ENCODE measurements around the gene FHIT.
"Not testable (repeated sequence)": the region's sequence is repeated elsewhere in the genome, so short reads cannot be mapped to it uniquely, and the experiment has no call there.

FHIT gene

DNA sequence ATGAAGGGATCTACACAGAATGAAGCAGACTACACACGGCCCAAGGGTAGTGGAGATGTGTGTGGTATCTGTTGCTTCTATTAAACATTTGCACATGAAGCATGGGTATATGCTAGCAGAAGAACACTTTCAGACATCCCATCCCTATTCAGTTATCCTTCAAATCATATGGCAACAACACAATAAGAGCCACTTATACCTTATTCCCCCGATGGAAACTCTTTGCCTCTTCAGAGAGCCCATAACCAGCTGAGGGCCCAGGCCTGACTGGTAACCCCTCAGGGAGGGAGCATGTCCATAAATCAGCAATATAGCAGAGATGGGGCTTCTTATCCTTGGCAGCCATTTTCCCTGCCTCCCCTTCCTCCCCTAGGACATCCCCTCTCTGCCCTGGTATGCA lies 210.6 kb downstream of the FHIT start:
- no peaks in the 10 kb centered on the region for H3K36me3 ChIP-seq (ENCODE audit: insufficient read depth, low read length)
- H3K27ac ChIP-seq (ENCODE audit: low read depth, low read length) = no peak overlapping the region
- H3K4me3 ChIP-seq (ENCODE audit: low read depth, low read length) = no peak overlapping the region
- no peak overlapping the region for H2AFZ ChIP-seq (ENCODE audit: low read length, unreplicated experiment)
- no peaks in the 10 kb centered on the region for H3K4me1 ChIP-seq (ENCODE audit: control insufficient read depth, insufficient read depth, low read length, unreplicated experiment)
- no peaks in the 10 kb centered on the region for H3K79me2 ChIP-seq (ENCODE audit: control insufficient read depth, insufficient read depth, low read length, unreplicated experiment)
- no peaks in the 10 kb centered on the region for H3K27me3 ChIP-seq (ENCODE audit: insufficient read depth, low read length)

DNA sequence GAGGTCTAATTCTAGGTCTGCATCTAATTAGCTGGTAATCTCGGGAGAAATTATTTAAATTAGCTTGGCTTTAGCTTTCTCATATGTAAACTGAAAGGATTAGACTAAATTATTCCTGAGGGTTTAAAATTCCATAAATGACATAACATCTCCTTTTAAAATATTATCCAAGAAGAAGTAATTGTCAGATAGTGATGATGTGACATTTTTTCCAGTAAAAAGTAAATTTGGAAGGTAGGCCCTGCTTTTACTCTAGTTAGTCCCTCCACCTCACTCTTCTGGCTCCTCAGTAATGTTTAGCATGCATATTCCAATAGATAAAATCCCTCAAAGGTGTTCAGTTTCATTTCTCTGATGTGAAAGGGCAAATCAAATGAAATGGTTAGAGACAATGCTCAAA lies 215.7 kb downstream of the FHIT start:
- Histone ChIP-seq H3K4me1 (ENCODE audit: control insufficient read depth, insufficient read depth, low read length, unreplicated experiment) (no peaks in the 10 kb centered on the region), H3K27ac (ENCODE audit: low read depth, low read length) (no peak overlapping the region), H3K36me3 (ENCODE audit: insufficient read depth, low read length) (no peaks in the 10 kb centered on the region), H2AFZ (ENCODE audit: low read length, unreplicated experiment) (no peak overlapping the region), H3K27me3 (ENCODE audit: insufficient read depth, low read length) (no peaks in the 10 kb centered on the region), H3K4me3 (ENCODE audit: low read depth, low read length) (no peak overlapping the region), H3K79me2 (ENCODE audit: control insufficient read depth, insufficient read depth, low read length, unreplicated experiment) (no peaks in the 10 kb centered on the region)

DNA sequence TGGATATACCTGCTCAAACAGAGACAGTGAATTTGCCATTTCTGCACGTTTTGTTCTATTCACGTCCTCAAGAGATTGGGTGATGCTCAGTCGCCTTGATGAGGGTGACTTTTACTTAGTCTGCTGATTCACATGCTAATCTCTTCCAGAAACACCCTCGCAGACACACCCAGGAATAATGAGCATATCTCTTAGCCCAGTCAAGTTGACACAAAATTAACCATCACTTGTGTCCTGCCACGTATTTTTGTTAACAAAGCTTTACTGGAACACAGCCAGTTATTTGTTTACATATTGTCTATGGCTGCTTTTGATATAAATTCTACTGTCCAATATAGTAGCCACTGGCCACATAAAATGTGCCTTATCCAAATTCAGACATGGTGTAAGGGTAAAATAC lies 218.3 kb downstream of the FHIT start:
- Histone ChIP-seq H2AFZ (ENCODE audit: low read length, unreplicated experiment) (no peak overlapping the region), H3K27ac (ENCODE audit: low read depth, low read length) (no peak overlapping the region), H3K4me3 (ENCODE audit: low read depth, low read length) (no peak overlapping the region)

DNA sequence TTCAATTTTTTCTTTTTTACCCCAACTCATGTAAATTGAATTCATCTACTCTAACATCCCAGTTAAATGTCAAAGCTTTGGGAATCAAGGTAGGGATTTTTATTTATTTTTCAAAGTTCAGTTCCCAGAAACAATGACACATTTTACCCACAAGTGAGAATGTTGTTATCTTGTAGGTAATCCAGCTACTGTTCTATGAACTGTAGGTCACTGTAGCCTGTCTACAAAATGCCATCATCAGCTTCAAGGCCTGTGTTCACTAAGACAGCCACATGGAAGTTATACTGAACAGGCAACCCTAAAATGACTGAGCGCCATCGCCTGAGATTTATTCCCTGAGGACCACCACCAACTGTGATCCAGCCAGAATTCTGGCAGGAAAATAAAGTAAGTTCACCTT lies 219.7 kb downstream of the FHIT start:
- H2AFZ ChIP-seq (ENCODE audit: low read length, unreplicated experiment) = no peak overlapping the region
- H3K27ac ChIP-seq (ENCODE audit: low read depth, low read length) = no peak overlapping the region
- no peaks in the 10 kb centered on the region for H3K27me3 ChIP-seq (ENCODE audit: insufficient read depth, low read length)
- no peaks in the 10 kb centered on the region for H3K4me1 ChIP-seq (ENCODE audit: control insufficient read depth, insufficient read depth, low read length, unreplicated experiment)
- no peaks in the 10 kb centered on the region for H3K36me3 ChIP-seq (ENCODE audit: insufficient read depth, low read length)
- H3K4me3 ChIP-seq (ENCODE audit: low read depth, low read length) = no peak overlapping the region
- no peaks in the 10 kb centered on the region for H3K79me2 ChIP-seq (ENCODE audit: control insufficient read depth, insufficient read depth, low read length, unreplicated experiment)

More for the DNA sequence above, 218.3 kb downstream of the FHIT start:
- Histone ChIP-seq H3K36me3 (ENCODE audit: insufficient read depth, low read length) (no peaks in the 10 kb centered on the region), H3K79me2 (ENCODE audit: control insufficient read depth, insufficient read depth, low read length, unreplicated experiment) (no peaks in the 10 kb centered on the region), H3K4me1 (ENCODE audit: control insufficient read depth, insufficient read depth, low read length, unreplicated experiment) (no peaks in the 10 kb centered on the region), H3K27me3 (ENCODE audit: insufficient read depth, low read length) (no peaks in the 10 kb centered on the region)

DNA sequence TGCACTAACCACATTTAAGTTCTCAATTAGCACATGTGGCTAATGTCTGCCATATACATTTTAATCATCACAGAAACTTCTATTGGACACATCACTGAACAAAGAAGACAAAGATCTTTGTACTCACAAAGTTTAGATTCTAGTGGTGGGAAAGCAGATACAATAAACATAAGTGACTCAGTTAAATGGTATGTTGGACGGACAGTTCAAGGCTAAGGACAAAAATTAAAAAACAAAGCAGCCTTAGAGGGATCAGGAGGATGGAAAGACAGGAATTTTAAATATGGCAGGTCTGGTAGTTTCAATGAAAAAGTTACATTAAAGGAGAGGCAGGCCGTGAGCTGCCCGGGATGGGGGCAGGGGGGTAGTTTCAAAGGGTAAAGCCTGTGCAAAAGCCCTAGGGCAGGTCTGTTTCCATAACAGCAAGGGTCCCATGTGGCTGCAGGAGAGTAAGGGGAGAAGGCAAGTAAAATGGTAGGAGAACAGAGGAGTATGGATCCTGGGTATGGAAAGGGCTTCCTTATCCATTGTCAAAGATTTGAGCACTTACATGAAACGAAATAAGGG lies 220.7 kb downstream of the FHIT start:
- Histone ChIP-seq H3K27ac (ENCODE audit: low read depth, low read length) (no peak overlapping the region), H3K4me1 (ENCODE audit: control insufficient read depth, insufficient read depth, low read length, unreplicated experiment) (no peaks in the 10 kb centered on the region), H3K36me3 (ENCODE audit: insufficient read depth, low read length) (no peaks in the 10 kb centered on the region), H3K27me3 (ENCODE audit: insufficient read depth, low read length) (no peaks in the 10 kb centered on the region), H3K79me2 (ENCODE audit: control insufficient read depth, insufficient read depth, low read length, unreplicated experiment) (no peaks in the 10 kb centered on the region), H2AFZ (ENCODE audit: low read length, unreplicated experiment) (no peak overlapping the region), H3K4me3 (ENCODE audit: low read depth, low read length) (no peak overlapping the region)

DNA sequence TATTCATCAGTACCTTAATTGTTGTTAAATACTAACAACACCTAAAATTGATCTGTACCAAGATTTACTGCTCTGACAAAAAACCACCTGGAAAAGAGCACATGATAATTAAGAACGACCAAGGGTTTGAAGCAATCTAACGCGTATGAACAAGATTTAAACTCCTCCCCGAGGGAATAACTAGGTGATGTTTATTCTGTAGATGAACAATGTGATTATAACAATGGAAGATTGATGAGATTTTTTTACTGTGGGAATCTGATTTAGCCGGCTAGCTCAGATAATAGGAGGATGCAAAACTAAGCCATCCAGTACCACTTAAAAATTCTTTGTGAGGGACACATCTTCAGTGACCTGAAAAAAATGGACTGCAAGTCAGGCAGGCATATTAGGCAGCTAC lies 222.1 kb downstream of the FHIT start:
- Histone ChIP-seq H3K36me3 (ENCODE audit: insufficient read depth, low read length) (no peaks in the 10 kb centered on the region), H3K79me2 (ENCODE audit: control insufficient read depth, insufficient read depth, low read length, unreplicated experiment) (no peaks in the 10 kb centered on the region), H2AFZ (ENCODE audit: low read length, unreplicated experiment) (no peak overlapping the region), H3K4me1 (ENCODE audit: control insufficient read depth, insufficient read depth, low read length, unreplicated experiment) (no peaks in the 10 kb centered on the region), H3K27me3 (ENCODE audit: insufficient read depth, low read length) (no peaks in the 10 kb centered on the region), H3K4me3 (ENCODE audit: low read depth, low read length) (no peak overlapping the region), H3K27ac (ENCODE audit: low read depth, low read length) (no peak overlapping the region)

DNA sequence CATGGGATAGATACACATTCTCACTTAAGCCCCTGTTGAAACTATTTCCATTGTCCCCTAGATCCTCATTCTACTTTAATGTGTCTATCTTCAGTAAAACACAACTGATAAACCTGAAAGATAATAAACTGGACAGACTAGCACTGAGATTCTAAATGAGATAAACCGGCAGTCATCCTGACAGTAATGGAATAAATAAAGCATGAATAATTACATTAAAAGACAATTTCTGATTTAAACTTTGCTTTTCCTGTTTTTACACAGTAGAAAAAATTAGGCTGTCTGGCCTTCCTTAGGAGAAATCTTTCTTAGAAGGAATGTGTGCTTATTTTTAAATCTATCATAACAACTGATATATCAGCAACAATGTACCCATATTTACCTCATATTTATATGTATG lies 232.4 kb downstream of the FHIT start:
- H3K27me3 ChIP-seq (ENCODE audit: insufficient read depth, low read length) = no peaks in the 10 kb centered on the region
- no peaks in the 10 kb centered on the region for H3K36me3 ChIP-seq (ENCODE audit: insufficient read depth, low read length)
- H3K4me1 ChIP-seq (ENCODE audit: control insufficient read depth, insufficient read depth, low read length, unreplicated experiment) = no peaks in the 10 kb centered on the region
- H2AFZ ChIP-seq (ENCODE audit: low read length, unreplicated experiment) = no peak overlapping the region
- no peak overlapping the region for H3K27ac ChIP-seq (ENCODE audit: low read depth, low read length)
- H3K4me3 ChIP-seq (ENCODE audit: low read depth, low read length) = no peak overlapping the region
- H3K79me2 ChIP-seq (ENCODE audit: control insufficient read depth, insufficient read depth, low read length, unreplicated experiment) = no peaks in the 10 kb centered on the region

DNA sequence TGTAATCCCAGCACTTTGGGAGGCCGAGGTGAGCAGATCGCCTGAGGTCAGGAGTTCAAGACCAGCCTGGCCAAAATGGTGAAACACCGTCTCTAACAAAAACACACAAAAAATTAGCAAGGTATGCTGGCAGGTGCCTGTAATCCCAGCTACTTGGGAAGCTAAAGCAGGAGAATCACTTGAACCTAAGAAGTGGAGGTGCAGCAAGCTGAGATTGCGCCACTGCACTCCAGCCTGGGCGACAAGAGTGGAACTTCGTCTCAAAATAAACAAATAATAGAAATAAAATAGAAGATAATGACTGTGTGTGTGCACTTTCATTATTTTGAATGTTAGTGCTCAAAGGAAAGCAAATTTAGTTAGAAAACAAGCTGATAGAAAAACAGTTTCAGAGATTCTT lies 234.2 kb downstream of the FHIT start:
- not testable (repeated sequence) for H3K36me3 ChIP-seq (ENCODE audit: insufficient read depth, low read length); H2AFZ ChIP-seq (ENCODE audit: low read length, unreplicated experiment); H3K27ac ChIP-seq (ENCODE audit: low read depth, low read length); H3K4me1 ChIP-seq (ENCODE audit: control insufficient read depth, insufficient read depth, low read length, unreplicated experiment); H3K79me2 ChIP-seq (ENCODE audit: control insufficient read depth, insufficient read depth, low read length, unreplicated experiment); H3K4me3 ChIP-seq (ENCODE audit: low read depth, low read length); H3K27me3 ChIP-seq (ENCODE audit: insufficient read depth, low read length)

DNA sequence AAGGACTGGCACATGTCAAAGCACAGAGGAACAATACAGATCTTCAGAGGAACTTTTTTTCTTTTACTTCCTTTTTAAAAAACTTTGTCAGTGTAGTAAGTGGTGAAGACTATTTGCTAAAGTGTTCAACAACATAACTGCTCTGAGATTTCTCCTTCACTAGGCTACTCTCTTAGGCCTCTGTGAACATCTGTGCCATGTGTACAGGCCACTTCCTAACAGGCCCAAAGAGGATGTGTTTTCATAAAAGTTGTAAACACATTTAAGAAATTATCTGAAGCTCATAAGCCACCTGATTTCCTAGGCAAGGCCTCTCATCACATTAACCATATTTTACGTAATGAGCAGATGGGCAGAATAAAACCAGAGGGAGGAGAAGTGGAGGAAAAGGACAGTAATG lies 235.4 kb downstream of the FHIT start:
- Histone ChIP-seq H3K79me2 (ENCODE audit: control insufficient read depth, insufficient read depth, low read length, unreplicated experiment) (no peaks in the 10 kb centered on the region), H3K27me3 (ENCODE audit: insufficient read depth, low read length) (no peaks in the 10 kb centered on the region), H3K36me3 (ENCODE audit: insufficient read depth, low read length) (no peaks in the 10 kb centered on the region), H3K4me3 (ENCODE audit: low read depth, low read length) (no peak overlapping the region), H3K4me1 (ENCODE audit: control insufficient read depth, insufficient read depth, low read length, unreplicated experiment) (no peaks in the 10 kb centered on the region), H3K27ac (ENCODE audit: low read depth, low read length) (no peak overlapping the region), H2AFZ (ENCODE audit: low read length, unreplicated experiment) (no peak overlapping the region)

DNA sequence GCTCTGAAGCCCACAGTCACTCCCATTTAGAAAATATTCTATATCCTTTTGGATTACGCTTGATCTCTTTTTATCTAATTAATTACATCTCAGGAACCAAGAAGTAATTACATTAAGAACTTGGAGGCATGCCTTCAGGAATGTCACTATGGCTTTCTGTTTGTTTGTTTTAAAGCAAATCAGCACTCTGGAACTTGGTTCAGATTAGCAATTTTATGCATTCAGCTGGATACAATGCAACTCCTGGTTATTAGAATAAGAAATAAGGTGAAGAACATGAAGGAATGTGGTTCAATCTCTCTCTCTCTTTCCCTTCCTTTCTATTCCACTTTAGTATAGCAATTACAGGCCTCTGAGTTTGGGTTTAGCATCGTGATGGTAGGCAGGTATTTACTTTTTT lies 235.8 kb downstream of the FHIT start:
- Histone ChIP-seq H3K36me3 (ENCODE audit: insufficient read depth, low read length) (no peaks in the 10 kb centered on the region), H3K79me2 (ENCODE audit: control insufficient read depth, insufficient read depth, low read length, unreplicated experiment) (no peaks in the 10 kb centered on the region), H2AFZ (ENCODE audit: low read length, unreplicated experiment) (no peak overlapping the region), H3K27me3 (ENCODE audit: insufficient read depth, low read length) (no peaks in the 10 kb centered on the region), H3K27ac (ENCODE audit: low read depth, low read length) (no peak overlapping the region), H3K4me1 (ENCODE audit: control insufficient read depth, insufficient read depth, low read length, unreplicated experiment) (no peaks in the 10 kb centered on the region), H3K4me3 (ENCODE audit: low read depth, low read length) (no peak overlapping the region)

DNA sequence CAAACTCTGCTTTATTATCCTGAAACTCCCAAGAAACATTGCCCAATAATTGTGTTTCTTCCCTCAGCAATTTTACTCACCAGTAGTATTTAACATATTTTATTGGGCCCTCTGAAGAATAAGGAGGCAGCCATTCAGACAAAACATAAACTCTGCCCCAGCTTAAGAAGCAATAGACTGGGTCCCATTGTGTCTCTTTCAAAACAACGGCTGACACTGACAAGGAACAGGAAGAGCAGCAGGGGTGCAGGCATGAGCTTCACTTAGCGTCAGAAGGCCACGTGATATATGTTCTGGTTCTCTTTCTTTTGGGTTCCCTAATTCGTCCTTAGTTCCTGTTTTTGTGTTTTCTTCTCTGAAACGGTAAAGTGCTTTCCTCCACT lies 242.3 kb downstream of the FHIT start:
- Histone ChIP-seq H3K36me3 (ENCODE audit: insufficient read depth, low read length) (no peaks in the 10 kb centered on the region), H3K27me3 (ENCODE audit: insufficient read depth, low read length) (no peaks in the 10 kb centered on the region), H3K4me3 (ENCODE audit: low read depth, low read length) (no peak overlapping the region), H3K27ac (ENCODE audit: low read depth, low read length) (no peak overlapping the region), H3K4me1 (ENCODE audit: control insufficient read depth, insufficient read depth, low read length, unreplicated experiment) (no peaks in the 10 kb centered on the region), H2AFZ (ENCODE audit: low read length, unreplicated experiment) (no peak overlapping the region), H3K79me2 (ENCODE audit: control insufficient read depth, insufficient read depth, low read length, unreplicated experiment) (no peaks in the 10 kb centered on the region)

Data from ACC112 (cell line).